Measurements from ENCODE around the gene KIAA0040.
A peak's percentile ranks its signal among the peaks of the same experiment; 100 is the strongest.
"Not testable (repeated sequence)": the region's sequence is repeated elsewhere in the genome, so short reads cannot be mapped to it uniquely, and the experiment has no call there.

Gene KIAA0040

DNA sequence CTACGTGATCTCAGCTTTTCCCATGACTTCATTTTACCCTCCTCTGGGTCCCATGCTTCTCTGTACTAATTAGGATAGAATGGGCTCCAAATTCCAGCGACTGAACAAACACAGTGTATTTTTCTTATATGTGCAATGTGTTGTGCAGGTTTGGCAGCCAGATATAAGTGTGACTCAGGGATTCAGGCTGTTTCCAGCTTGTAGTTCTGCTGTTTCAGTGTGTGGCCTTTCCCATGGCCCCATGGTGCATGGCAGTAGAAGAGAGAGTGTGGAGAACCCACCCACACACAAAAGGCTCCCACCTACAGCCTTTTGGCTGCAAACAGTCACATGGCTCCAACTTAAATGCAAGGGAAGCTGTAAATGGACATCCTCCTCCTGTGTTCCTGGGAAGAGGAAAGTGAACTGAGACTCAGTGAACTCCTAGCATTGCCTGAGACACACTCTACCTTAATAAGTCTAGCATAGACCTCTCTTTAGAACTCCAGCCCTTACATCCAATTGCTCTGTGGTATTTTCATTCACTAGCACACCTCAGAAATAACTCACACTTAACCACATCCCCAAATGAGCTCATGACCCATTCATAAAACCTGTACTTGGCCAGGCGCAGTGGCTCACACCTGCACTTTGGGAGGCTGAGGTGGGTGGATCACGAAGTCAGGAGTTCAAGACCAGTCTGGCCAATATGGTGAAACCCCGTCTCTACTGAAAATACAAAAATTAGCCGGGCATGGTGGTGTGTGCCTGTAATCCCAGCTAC lies 58.7 kb downstream of the KIAA0040 start:
- DNase-seq, result no peak

DNA sequence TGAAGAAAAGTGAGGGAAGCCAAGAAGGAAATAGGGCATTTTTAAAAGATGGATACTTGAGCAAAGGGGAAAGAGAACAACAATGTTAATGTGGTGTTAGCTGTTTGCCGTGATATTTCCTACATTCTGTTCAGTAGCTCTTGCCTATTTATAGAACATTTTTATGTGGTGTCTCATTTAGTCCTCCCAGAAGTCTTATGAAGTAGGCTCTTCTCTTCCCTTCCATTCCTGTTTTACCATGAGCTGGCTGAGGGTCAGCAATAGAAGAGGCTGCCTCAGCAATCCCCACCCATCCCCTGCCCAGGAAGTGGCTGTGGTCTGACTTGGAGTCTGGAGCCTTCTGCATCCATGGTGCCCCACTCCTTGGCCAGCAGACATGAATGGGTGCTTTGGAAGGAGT lies 60.1 kb downstream of the KIAA0040 start:
- no peak for DNase-seq

DNA sequence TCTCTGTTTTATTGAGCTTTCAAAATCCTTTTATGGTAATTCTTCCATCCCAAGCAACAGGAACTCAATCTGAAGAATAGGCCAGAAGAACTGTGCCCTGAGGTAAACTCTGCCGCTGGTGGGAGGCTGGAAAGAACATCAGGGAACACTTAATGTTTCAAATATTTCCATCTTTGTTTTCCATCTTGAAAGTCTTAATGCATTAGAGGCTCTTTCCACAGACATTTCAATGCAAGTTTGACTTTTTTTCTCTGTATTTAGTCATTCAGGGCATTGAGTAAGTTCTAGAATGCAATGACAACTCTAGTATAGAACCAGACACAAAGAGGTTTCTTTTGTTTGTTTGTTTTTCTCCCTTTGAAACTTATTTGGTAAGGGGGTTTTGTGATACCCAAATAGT lies 61.5 kb downstream of the KIAA0040 start:
- DNase-seq, result no peak

DNA sequence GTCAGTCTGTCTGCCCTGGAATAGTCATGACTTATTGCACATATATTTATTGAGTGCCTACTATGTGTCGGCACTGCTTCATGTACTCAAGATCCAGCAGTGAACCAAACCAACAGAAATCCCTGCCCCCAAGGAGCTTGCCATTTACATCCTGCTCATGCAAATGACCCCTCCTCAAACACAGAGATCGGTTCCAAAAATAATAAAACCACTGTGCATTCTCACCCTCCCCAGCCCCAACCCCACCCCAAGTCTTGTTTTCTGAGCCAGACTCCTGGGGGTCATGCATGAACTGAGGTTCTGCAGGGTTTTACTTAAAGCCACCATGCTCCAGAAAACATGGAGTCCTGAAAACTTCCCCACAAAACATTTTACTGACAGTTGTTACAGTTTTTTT lies 61.9 kb downstream of the KIAA0040 start:
- DNase-seq, result no peak

DNA sequence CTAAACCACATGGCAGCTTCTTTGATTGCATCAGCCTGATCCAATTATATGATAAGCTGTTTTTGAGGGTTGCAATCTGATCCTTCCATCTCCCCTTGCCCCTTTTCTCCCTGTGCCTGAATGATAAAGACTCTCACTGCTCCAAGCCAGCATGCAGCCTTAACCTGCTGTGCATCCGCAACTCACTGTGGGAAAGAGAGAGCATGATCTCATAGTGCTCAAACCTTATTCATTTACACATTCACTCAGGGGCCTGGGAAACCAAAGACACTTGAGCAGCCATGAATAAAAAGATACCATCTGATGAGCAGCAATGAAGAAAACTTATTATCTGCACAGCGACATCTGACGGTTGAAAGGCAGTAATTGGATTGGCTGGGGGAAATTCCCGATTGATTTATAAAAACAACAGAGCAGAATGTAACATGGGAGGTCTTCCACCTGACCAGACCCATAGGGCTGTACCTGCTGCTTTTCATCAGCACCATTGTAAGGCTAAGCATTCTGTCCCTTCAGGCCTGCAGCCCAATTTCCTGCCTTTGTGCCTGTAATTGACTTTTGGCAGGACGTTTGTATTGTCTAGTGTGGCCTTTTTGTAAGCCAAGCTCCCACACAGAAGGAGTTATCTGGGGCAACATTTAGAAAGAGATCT lies 62.5 kb downstream of the KIAA0040 start:
- peak; percentile 61 for DNase-seq

DNA sequence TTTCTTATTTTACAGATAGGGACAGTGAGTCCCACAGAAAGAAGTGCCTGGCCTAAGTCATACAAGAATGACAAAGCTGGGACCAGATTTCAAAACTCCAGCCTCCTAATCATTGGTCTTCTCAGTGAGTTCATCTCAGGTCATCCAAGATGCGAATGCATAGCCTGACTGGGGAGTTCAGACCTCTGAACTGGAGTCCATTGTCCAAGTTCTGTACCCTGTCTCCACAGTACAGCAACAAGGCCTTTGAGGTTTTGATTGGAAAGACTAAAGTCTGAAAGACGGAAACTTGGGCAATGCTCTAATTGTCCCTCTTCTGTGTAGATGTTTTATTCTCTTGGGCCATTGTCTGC lies 63.0 kb downstream of the KIAA0040 start:
- no peak for DNase-seq

DNA sequence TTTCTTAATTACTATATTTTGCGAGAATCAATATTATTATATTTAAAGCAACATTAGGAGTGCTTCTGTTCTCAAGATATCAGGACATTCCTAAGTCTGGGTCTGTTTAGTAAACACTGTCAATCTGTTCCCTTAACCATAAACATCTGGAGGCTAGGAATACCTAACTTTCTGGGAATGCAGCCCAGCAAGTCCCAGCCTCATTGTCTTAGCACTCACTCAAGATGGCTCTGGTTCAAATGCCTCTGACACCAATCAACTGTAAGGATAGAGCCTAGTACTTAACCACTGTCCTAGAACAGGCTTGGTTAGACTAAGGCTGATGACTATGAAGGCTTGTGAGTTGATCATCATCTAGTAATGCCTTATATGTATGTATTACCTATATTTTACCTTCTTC lies 63.4 kb downstream of the KIAA0040 start:
- no peak for DNase-seq

DNA sequence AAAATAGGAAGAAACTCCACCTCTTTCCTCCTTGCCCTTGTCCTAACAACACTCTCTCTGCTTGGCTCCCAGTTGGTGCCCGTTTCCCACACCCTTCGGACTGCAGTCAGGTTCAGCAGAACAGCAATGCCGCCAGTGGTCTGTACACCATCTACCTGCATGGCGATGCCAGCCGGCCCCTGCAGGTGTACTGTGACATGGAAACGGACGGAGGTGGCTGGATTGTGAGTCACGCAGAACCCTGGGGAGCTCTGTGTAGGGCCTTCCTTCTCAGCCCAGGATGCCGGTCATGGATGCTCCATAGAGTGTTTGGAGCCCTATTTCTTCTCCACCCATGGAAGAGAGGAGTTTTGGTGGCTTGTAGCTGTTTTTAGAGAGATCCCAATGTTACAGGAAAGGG lies 64.1 kb downstream of the KIAA0040 start:
- no peak for DNase-seq

DNA sequence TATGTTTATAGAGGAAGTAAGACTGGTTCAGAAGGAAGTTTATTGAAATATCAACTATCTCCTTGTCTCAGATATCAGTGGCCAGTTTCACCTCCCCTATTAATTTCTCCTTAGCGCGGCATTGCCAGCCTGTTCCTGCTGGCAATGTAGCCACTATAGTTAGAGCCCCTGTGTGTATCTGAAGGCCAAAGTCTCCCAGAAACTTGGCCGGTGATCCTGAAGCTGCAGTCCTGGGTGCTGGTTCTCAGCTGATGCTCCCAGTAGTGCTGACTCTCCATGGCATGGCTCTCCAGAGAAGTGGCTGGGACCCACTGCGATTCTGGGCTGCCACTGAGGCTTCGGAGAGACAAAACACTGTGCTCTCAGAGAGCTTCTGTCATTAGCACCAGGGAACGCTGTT lies 65.0 kb downstream of the KIAA0040 start:
- no peak for DNase-seq

DNA sequence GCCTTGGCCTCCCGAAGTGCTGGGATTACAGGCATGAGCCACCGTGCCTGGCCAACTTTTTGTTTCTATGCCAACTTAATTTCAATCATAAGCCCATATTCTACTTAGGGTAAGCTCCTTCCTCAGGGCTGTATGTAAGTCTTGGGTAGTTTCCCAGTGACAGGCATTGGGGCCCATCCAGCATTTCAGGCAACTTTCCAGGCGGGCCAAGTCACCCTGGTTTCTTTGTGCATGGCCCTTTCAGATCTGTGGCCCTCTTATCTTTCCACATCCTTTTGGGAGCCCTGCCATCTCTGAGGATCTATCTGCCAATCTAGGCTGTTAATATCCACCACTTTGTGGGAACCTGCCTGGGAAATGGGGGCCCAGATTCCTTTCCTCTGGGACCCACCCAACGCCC lies 66.2 kb downstream of the KIAA0040 start:
- DNase-seq, result no peak

DNA sequence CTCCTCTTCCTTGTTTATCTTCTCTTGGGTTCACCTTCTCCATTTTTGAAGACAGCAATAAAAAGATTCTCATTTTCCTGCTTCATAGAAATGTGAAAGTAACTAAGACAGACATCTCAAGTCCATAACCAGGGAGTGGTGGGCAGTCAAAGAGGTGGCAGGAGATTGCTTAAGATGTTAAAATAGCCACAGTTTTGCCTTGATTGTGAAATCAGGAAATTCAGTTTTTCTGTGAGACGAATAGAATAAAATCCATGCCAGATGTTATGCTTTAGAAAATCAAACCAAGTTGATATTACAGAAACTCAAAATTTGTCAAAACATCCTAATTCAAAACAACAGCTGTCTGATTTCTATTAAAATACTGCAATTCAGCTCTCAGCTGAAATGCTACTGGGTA lies 67.7 kb downstream of the KIAA0040 start:
- no peak for DNase-seq

DNA sequence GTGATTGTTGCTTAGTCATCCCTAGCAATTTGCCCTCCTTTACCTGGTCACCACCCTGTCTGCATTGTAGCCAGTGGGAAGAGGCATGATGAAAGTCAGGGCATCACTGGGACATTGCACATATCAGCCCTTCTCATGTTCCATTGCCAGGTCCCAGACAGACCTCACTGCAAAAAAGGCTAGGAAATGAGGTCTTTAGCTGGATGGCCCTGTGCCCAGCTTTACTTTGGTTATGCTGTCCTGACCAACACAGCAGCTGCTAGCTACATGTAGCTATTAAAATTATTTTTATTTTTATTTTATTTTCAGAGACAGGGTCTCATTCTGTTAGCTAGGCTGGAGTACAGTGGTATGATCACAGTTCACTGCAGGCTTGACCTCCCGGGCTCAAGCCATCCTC lies 72.1 kb downstream of the KIAA0040 start:
- DNase-seq, result no peak

DNA sequence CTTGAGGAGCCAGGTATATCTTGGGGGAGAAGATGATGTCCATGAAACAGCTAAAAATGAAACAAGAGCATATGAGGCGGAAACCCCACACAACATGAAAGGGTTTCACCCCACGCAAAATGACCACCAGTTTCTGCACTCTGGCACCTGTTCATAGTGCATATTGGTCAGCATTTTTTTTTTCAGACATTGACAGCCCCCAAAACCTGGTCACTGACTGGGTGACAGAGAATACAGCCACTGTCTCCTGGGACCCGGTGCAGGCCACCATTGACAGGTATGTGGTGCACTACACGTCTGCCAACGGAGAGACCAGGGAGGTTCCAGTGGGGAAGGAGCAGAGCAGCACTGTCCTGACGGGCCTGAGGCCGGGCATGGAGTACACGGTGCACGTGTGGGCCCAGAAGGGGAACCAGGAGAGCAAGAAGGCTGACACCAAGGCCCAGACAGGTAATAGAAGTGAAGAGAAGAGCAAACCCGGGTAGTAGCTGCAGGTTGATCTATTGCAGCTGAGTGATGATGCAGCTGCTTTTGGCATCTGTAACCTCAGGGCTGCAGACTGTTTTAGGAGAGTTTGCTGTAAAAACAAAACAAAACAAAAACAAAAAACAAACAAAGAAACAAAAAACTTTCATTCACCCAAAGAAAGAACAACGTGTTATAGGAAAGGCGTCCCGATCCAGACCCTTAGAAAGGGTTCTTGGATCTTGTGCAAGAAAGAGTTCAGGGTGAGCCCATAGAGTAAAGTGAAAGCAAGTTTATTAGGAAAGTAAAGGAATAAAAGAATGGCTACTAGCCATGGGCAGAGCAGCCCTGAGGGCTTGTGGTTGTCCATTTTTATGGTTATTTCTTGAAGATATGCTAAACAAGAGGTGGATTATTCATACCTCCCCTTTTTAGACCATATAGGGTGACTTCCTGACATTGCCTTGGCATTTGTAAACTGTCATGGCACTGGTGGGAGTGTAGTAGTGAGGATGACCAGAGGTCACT lies 73.9 kb downstream of the KIAA0040 start:
- no peak for DNase-seq

DNA sequence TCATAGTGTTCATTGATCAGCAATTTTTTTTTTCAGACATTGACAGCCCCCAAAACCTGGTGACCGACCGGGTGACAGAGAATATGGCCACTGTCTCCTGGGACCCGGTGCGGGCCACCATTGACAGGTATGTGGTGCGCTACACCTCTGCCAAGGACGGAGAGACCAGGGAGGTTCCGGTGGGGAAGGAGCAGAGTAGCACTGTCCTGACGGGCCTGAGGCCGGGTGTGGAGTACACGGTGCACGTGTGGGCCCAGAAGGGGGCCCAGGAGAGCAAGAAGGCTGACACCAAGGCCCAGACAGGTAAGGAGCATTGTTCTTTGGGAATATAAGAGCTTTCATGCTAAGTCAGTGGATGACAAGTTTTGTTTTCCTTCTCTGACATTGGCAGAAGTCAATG lies 75.7 kb downstream of the KIAA0040 start:
- no peak for DNase-seq

DNA sequence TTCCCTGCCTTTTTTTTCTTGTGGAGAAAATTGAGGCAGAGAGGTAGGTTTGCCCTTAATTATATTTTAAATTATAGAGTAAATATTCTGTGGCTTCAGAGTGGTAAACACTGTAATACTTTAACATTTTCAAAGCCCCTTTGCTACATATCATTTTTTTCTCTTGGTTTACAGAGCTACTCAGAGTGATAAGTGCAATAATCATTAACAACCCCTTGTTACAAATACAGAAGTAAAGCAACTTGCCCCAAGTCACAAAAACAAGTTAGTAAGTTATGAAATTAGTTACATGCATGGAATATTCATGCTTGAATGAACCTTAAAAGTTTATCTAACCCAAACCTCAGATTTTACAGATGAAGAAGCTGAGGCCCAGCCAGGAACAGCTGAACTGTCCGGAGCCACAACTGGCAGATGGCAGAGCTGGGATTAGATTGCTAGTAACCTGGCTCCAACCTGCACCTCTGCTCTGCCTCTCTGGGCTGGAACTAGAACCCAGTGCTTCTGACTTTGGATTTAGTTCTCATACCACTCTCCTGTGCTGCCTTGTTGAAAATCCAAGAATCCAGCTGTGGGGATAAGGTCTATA lies 76.3 kb downstream of the KIAA0040 start:
- no peak for DNase-seq

DNA sequence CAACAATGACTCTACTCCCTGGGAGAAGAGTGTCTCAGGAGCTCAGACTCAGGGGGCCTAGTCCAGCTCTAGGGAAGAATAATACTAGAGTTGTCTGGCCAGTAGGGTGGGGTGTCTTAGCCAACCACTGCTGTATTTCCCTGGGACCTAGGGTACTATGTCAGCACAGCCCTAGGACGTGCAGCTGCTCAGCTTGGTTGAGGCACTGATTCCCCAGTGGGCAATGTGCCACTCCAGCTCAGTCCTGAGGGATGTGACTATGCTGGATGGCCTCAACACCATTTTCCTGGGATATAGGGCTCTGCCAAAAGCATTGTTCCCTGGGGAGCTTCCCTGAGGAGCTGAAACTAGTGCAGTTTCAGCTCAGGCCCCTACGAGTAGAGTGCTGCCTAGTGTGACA lies 77.6 kb downstream of the KIAA0040 start:
- no peak for DNase-seq

DNA sequence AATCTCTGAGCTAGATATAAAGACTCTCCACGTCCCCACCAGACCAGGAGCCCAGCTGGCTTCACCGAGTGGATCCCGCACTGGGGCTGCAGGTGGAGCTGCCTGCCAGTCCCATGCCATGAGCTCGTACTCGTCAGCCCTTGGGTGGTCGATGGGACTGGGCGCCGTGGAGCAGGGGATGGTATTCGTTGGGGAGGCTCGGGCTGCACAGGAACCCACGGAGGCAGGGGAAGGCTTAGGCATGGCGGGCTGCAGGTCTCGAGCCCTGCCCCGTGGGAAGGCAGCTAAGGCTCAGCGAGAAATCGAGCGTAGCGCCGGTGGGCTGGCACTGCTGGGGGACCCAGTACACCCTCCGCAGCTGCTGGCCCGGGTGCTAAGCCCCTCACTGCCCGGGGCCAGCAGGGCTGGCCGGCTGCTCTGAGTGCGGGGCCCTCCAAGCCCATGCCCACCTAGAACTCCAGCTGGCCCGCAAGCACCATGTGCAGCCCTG lies 84.2 kb downstream of the KIAA0040 start:
- not testable (repeated sequence) for DNase-seq

Measured in NCI-H1436 (cell line).